Prostate gland (tissue), 2 donors: ENCODE results near the gene CPED1. TPM values are rescaled to one million over a fixed set of nuclear protein-coding genes. Genes with fewer than 3 reads are reported as not detected.

ENCODE experiments used
- DNase-seq: peaks from one replicate; pipeline ENCODE4 v3.0.0-alpha.2; 2019; ENCODE audit warnings: low spot score
- H3K27ac ChIP-seq, 2 donors: fragments of 200-600 bp; sonication (generic); 2 replicates each; pipeline ENCODE4 v1.5.1; 2017 to 2019
- H3K27me3 ChIP-seq: fragments of 200-600 bp; sonication (generic); replicated peaks from 2 replicates; pipeline ENCODE4 v1.5.1; 2019; ENCODE audit not compliant: insufficient read depth
- H3K36me3 ChIP-seq, 2 donors: fragments of 200-600 bp; sonication (generic); 1 replicate in 1 of 2; 2 replicates in 1 of 2; pipeline versions ENCODE4 v1.5.1 to v1.8.1; 2017 to 2019
- H3K4me1 ChIP-seq: fragments of 200-600 bp; sonication (generic); replicated peaks from 2 replicates; pipeline ENCODE4 v1.5.1; 2019
- H3K4me3 ChIP-seq, 2 donors: fragments of 200-600 bp; sonication (generic); 2 replicates each; pipeline ENCODE4 v1.5.1; 2017 to 2019
- H3K9me3 ChIP-seq: fragments of 200-600 bp; sonication (generic); 2 replicates; pipeline ENCODE4 v1.5.1; 2017
- POLR2A ChIP-seq: fragments of 450-650 bp; IDR thresholded peaks from one replicate; pipeline ENCODE4 v1.6.1; 2016; ENCODE audit warnings: antibody characterized with exemption, mild to moderate bottlenecking
- POLR2AphosphoS5 ChIP-seq: sonication (generic); formaldehyde crosslinking; IDR thresholded peaks from one replicate; pipeline ENCODE4 v1.6.1; 2017; ENCODE audit warnings: antibody characterized with exemption
- WGBS: methylation state at CpG from one replicate; pipeline ENCODE4 v1.1.5; 2018; 5-methylcytosine and 5-hydroxymethylcytosine counted together
- intact Hi-C: fragments of 100-400 bp; cut with DNase I; formaldehyde crosslinking; loops from one replicate; pipeline ENCODE4 v1.14.2; 2022
- total RNA-seq, 2 donors: library from RNA; depleted of rRNA; stranded (reverse); fragments of >200 nt; gene quantifications; one replicate each; pipeline ENCODE4 v1.1.0, GENCODE V29; 2016
- TF ChIP-seq, protein P1 (sequence below), 4 experiments: fragments of 200-600 bp in 2 of 4; fragments of 450-650 bp in 2 of 4; sonication (generic) in 2 of 4; IDR thresholded peaks; 1 replicate in 3 of 4; 2 replicates in 1 of 4; pipeline ENCODE4 v1.5.1; 2016 to 2019; ENCODE audit warnings: antibody characterized with exemption in 4 of 4, mild to moderate bottlenecking in 2 of 4, moderate library complexity in 2 of 4

Gene CPED1
- total RNA-seq, 2 donors from 2014 or later = 10.7 to 23.3 TPM

DNA sequence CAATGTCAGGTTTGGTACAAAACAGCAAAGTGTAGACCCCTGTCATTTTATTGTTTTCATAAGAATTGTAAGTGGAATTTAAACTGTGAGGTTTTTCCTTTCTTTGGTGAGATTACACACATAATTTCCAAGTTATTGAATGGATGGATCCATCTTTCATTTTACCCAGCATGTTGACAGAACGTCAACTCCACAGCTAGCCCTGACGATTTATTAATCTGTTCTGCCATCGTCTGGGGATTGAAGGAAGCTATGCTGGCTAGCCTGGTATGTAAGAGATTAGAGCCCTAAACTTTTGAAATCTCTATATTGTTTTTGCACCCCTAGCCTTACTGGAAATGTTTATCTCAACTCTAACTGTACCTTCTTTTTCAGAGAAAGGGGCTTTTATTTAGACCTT, 348.9 kb downstream of the CPED1 start:
- intact Hi-C loops = no loop called here
- WGBS = 28% methylated on average over 3 of the region's 3 CpGs
- no peaks in the 10 kb centered on the region for H3K9me3 ChIP-seq
- no peak overlapping the region for H3K27ac ChIP-seq
- no peak overlapping the region for H3K4me3 ChIP-seq
- TF ChIP-seq POLR2AphosphoS5 = no peak
- TF ChIP-seq, protein P1, sequence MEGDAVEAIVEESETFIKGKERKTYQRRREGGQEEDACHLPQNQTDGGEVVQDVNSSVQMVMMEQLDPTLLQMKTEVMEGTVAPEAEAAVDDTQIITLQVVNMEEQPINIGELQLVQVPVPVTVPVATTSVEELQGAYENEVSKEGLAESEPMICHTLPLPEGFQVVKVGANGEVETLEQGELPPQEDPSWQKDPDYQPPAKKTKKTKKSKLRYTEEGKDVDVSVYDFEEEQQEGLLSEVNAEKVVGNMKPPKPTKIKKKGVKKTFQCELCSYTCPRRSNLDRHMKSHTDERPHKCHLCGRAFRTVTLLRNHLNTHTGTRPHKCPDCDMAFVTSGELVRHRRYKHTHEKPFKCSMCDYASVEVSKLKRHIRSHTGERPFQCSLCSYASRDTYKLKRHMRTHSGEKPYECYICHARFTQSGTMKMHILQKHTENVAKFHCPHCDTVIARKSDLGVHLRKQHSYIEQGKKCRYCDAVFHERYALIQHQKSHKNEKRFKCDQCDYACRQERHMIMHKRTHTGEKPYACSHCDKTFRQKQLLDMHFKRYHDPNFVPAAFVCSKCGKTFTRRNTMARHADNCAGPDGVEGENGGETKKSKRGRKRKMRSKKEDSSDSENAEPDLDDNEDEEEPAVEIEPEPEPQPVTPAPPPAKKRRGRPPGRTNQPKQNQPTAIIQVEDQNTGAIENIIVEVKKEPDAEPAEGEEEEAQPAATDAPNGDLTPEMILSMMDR (IDR thresholded peaks at IDR 0.05) = peak in 1 of 4 experiments; percentile 15
- no peaks in the 10 kb centered on the region for H3K36me3 ChIP-seq
- no peaks in the 10 kb centered on the region for H3K27me3 ChIP-seq
- no peak for DNase-seq
- H3K4me1 ChIP-seq = no peaks in the 10 kb centered on the region

GRCh38 chr7:121339082-121339481, 350.6 kb downstream of the CPED1 start:
- intact Hi-C loops = no loop called here
- H3K27ac ChIP-seq = no peak overlapping the region
- H3K36me3 ChIP-seq = no peaks in the 10 kb centered on the region
- no peak overlapping the region for H3K4me3 ChIP-seq
- no peaks in the 10 kb centered on the region for H3K4me1 ChIP-seq
- no peak for TF ChIP-seq POLR2A
- TF ChIP-seq POLR2AphosphoS5 = no peak
- TF ChIP-seq, protein P1 (IDR thresholded peaks at IDR 0.05) = no peak
- no peaks in the 10 kb centered on the region for H3K27me3 ChIP-seq
- WGBS = 90% methylated on average over 5 of the region's 5 CpGs
- DNase-seq = no peak
- H3K9me3 ChIP-seq = no peaks in the 10 kb centered on the region

GRCh38 chr7:121341933-121342332, 353.4 kb downstream of the CPED1 start:
- no peaks in the 10 kb centered on the region for H3K36me3 ChIP-seq
- no peaks in the 10 kb centered on the region for H3K27me3 ChIP-seq
- intact Hi-C loops = no loop called here
- TF ChIP-seq, protein P1 (IDR thresholded peaks at IDR 0.05) = no peak
- TF ChIP-seq POLR2AphosphoS5 (no peak), POLR2A (no peak)
- H3K4me1 ChIP-seq = no peaks in the 10 kb centered on the region
- H3K4me3 ChIP-seq = no peak overlapping the region
- no peak overlapping the region for H3K27ac ChIP-seq
- DNase-seq = no peak
- H3K9me3 ChIP-seq = no peaks in the 10 kb centered on the region

GRCh38 chr7:121342631-121343030, 354.1 kb downstream of the CPED1 start:
- no peaks in the 10 kb centered on the region for H3K36me3 ChIP-seq
- no peaks in the 10 kb centered on the region for H3K27me3 ChIP-seq
- 82% methylated on average over 4 of the region's 4 CpGs for WGBS
- TF ChIP-seq POLR2A (no peak), POLR2AphosphoS5 (no peak)
- TF ChIP-seq, protein P1 (IDR thresholded peaks at IDR 0.05) = no peak
- no peak overlapping the region for H3K27ac ChIP-seq
- DNase-seq = no peak
- H3K4me3 ChIP-seq = no peak overlapping the region
- H3K9me3 ChIP-seq = no peaks in the 10 kb centered on the region
- no peaks in the 10 kb centered on the region for H3K4me1 ChIP-seq
- intact Hi-C loops = no loop called here

DNA sequence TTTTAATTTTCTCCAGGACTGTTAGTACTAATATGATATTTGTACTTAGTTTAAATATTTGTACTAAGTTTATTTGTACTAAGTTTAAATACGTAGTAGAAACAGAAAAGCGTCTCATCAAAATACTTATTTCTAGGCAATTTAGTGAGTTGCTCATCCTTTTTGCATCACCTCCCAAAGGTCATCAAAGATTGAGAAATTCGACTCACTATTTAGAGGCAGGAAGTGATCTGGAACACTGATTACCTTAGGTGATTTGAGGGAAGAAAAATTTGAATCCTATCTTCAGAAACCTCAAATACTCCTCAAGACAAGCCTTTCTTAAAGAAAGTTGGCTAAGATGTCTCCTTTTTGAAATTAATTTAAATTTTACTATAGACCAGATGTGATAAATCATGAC, 354.8 kb downstream of the CPED1 start:
- no peak overlapping the region for H3K4me3 ChIP-seq
- intact Hi-C loops = no loop called here
- no peak for DNase-seq
- H3K9me3 ChIP-seq = no peaks in the 10 kb centered on the region
- H3K27me3 ChIP-seq = no peaks in the 10 kb centered on the region
- H3K36me3 ChIP-seq = no peaks in the 10 kb centered on the region
- TF ChIP-seq, protein P1 (IDR thresholded peaks at IDR 0.05) = no peak
- TF ChIP-seq POLR2A (no peak), POLR2AphosphoS5 (no peak)
- no peaks in the 10 kb centered on the region for H3K4me1 ChIP-seq
- WGBS = 41% methylated on average over 3 of the region's 3 CpGs
- H3K27ac ChIP-seq = no peak overlapping the region
